Keratinocyte (primary cell): ENCODE results near the gene RIBC1.
"Not testable (repeated sequence)": the region's sequence is repeated elsewhere in the genome, so short reads cannot be mapped to it uniquely, and the experiment has no call there.

Source experiments
- CTCF ChIP-seq, 3 experiments: IDR thresholded peaks in 1 of 3; conservative IDR thresholded peaks in 1 of 3; optimal IDR thresholded peaks in 1 of 3; 2 replicates in 2 of 3; 3 replicates in 1 of 3; pipeline versions ENCODE3 to v1.5.1; 2011; ENCODE audit warnings: low read length in 3 of 3, mild to moderate bottlenecking in 3 of 3, moderate library complexity in 2 of 3, control low read depth in 1 of 3, inconsistent platforms in 1 of 3; ENCODE audit not compliant: insufficient read depth in 2 of 3; ENCODE audit errors: extremely low read depth in 1 of 3
- EZH2 ChIP-seq: IDR thresholded peaks from one replicate; pipeline ENCODE4 v1.6.1; 2012; ENCODE audit warnings: inconsistent platforms, mild to moderate bottlenecking, low read length, moderate library complexity

DNA sequence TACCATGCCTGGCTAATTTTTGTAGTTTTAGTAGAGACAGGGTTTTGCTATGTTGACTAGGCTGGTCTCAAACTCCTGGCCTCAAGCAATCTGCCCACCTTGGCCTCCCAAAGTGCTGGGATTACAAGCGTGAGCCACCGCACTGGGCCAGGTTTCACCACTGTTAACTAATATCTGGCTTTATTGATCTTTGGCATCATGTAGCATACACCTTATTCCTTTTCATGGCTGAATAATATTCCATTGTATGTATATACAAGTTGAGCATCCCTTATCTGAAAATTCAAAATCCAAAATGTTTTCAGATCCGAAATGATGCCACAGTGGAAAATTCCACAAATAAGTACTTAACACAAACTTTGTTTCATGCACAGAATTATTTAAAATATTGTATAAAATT is 46.0 kb downstream of the RIBC1 start:
- not testable (repeated sequence) for TF ChIP-seq CTCF (optimal IDR thresholded peaks at IDR 0.05 in 1 of 3, IDR thresholded peaks at IDR 0.05 in 1 of 3, conservative IDR thresholded peaks at IDR 0.05 in 1 of 3; ENCODE audit: extremely low read depth in 1 of 3, insufficient read depth in 2 of 3, low read length in 3 of 3); EZH2
